Lower leg skin (tissue), 4 donors: ENCODE data around the gene HARBI1. TPM values are rescaled to one million over a fixed set of nuclear protein-coding genes. Genes with fewer than 3 reads are reported as not detected.
A peak's percentile ranks its signal among the peaks of the same experiment; 100 is the strongest.

Experiments used
- DNase-seq, 2 donors: peaks; one replicate each; pipeline ENCODE4 v3.0.0-alpha.2; 2019; ENCODE audit warnings: low spot score in 2 of 2
- H3K4me3 ChIP-seq: fragments of 200-600 bp; sonication (generic); 2 replicates; pipeline ENCODE4 v1.5.1; 2017; ENCODE audit warnings: mild to moderate bottlenecking, low read depth; ENCODE audit not compliant: poor library complexity, severe bottlenecking
- CTCF ChIP-seq, 3 donors: fragments of 450-650 bp; IDR thresholded peaks; one replicate each; pipeline ENCODE4 v1.5.1; 2016; ENCODE audit warnings: antibody characterized with exemption in 3 of 3, mild to moderate bottlenecking in 3 of 3, moderate library complexity in 2 of 3
- POLR2A ChIP-seq, 2 donors: fragments of 450-650 bp; IDR thresholded peaks; one replicate each; pipeline ENCODE4 v1.6.1; 2016 to 2017; ENCODE audit warnings: antibody characterized with exemption in 2 of 2, mild to moderate bottlenecking in 1 of 2, moderate library complexity in 1 of 2
- WGBS, 2 donors: methylation state at CpG; one replicate each; pipeline ENCODE4 v1.1.5; 2018; 5-methylcytosine and 5-hydroxymethylcytosine counted together
- intact Hi-C: fragments of 100-400 bp; cut with DNase I; formaldehyde crosslinking; loops from one replicate; pipeline ENCODE4 v1.15.0; 2023; ENCODE audit warnings: low total_unique reads
- total RNA-seq, 4 donors: library from RNA; depleted of rRNA; stranded (reverse); fragments of >200 nt; gene quantifications; one replicate each; pipeline ENCODE4 v1.1.0, GENCODE V29; 2016

The HARBI1 gene
- total RNA-seq, 4 donors from 2014 or later: 3.0 to 6.5 (median 4.8) TPM

GRCh38 chr11:46631676-46632075 lies 14.6 kb upstream of the HARBI1 start:
- WGBS, 2 donors: 82 to 90% methylated on average over 2 of the region's 2 CpGs
- no peak overlapping the region for H3K4me3 ChIP-seq
- TF ChIP-seq POLR2A (IDR thresholded peaks at IDR 0.05) (no peak), CTCF (IDR thresholded peaks at IDR 0.05) (no peak)
- intact Hi-C loops: loop anchor here (1.0 kb wide), 1 partner anchor 11 kb away; no protein-coding TSS in a partner anchor
- DNase-seq: no peak

- DNase-seq: no peak
- 96 to 100% methylated on average over 1 of the region's 1 CpG for WGBS, 2 donors
- intact Hi-C loops: no loop called here
These were observed 13.2 kb upstream of the HARBI1 start for GRCh38 chr11:46630237-46630636.

GRCh38 chr11:46628961-46629360 lies 11.9 kb upstream of the HARBI1 start:
- intact Hi-C loops: no loop called here
- no peak for DNase-seq
- no peak for TF ChIP-seq POLR2A (IDR thresholded peaks at IDR 0.05)
- no peak for TF ChIP-seq CTCF (IDR thresholded peaks at IDR 0.05)
- WGBS, 2 donors: 75 to 76% methylated on average over 6 of the region's 6 CpGs
- no peak overlapping the region for H3K4me3 ChIP-seq

More at GRCh38 chr11:46630237-46630636, 13.2 kb upstream of the HARBI1 start:
- no peak overlapping the region for H3K4me3 ChIP-seq
- TF ChIP-seq POLR2A (IDR thresholded peaks at IDR 0.05) (no peak), CTCF (IDR thresholded peaks at IDR 0.05) (no peak)

- intact Hi-C loops: no loop called here
- WGBS, 2 donors: 89 to 95% methylated on average over 3 of the region's 3 CpGs
- no peak overlapping the region for H3K4me3 ChIP-seq
- no peak for DNase-seq
- no peak for TF ChIP-seq POLR2A (IDR thresholded peaks at IDR 0.05)
- TF ChIP-seq CTCF (IDR thresholded peaks at IDR 0.05): no peak
These were observed 8.4 kb upstream of the HARBI1 start for GRCh38 chr11:46625406-46625805.

GRCh38 chr11:46618837-46619236 lies 1.8 kb upstream of the HARBI1 start:
- intact Hi-C loops: loop anchor here (10.0 kb wide), 1 partner anchor 54 kb away; no protein-coding TSS in a partner anchor
- WGBS, 2 donors: 70 to 72% methylated on average over 6 of the region's 6 CpGs
- TF ChIP-seq CTCF (IDR thresholded peaks at IDR 0.05) (no peak), POLR2A (IDR thresholded peaks at IDR 0.05) (no peak)
- no peak for DNase-seq
- no peak overlapping the region for H3K4me3 ChIP-seq

- intact Hi-C loops: loop anchor here (10.0 kb wide), 1 partner anchor 53 kb away; no protein-coding TSS in a partner anchor
- 1% methylated on average over 9 of the region's 9 CpGs for whole genome bisulfite sequencing, 2 donors
- TF ChIP-seq POLR2A (IDR thresholded peaks at IDR 0.05) (no peak), CTCF (IDR thresholded peaks at IDR 0.05) (no peak)
- no peak for DNase-seq
- H3K4me3 ChIP-seq: peak overlapping the region; percentile 100
These were observed 916 bp upstream of the HARBI1 start for GRCh38 chr11:46617972-46618314.
